Upper lobe of left lung (tissue), 4 donors: Measurements from ENCODE around the gene P2RY6.

Source experiments
- CTCF ChIP-seq, 6 experiments: fragments of 450-650 bp in 4 of 6; fragments of 200-600 bp in 2 of 6; sonication (generic) in 2 of 6; IDR thresholded peaks; one replicate each; pipeline ENCODE4 v1.5.1; 2016 to 2019; ENCODE audit warnings: antibody characterized with exemption in 6 of 6
- EP300 ChIP-seq, 4 donors: sonication (generic); formaldehyde crosslinking; IDR thresholded peaks; one replicate each; pipeline ENCODE4 v1.5.1; 2017; ENCODE audit warnings: antibody characterized with exemption in 4 of 4, control low read depth in 2 of 4
- POLR2A ChIP-seq, 4 donors: fragments of 450-650 bp; IDR thresholded peaks; one replicate each; pipeline ENCODE4 v1.5.1; 2016 to 2017; ENCODE audit warnings: antibody characterized with exemption in 4 of 4, mild to moderate bottlenecking in 2 of 4
- POLR2AphosphoS5 ChIP-seq, 2 donors: sonication (generic); formaldehyde crosslinking; IDR thresholded peaks; one replicate each; pipeline ENCODE4 v1.5.1; 2017; ENCODE audit warnings: antibody characterized with exemption in 2 of 2

DNA sequence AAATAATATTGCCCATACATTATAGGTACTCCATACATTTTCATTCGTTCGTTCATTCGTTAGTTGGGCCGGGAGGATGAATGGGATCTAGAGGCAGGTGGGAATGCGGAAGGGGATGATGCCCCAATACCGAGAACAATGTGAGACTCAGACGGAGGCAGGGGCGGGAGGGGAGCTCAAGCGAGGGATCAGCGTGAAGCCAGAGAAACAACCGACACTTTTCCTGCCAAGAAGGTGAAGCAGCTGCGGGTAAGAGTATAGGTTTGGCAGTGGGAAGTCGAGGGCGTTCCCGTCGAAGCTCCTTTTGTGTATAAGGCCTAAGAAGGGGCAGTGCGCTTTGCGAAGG is 34.8 kb downstream of the P2RY6 start:
- TF ChIP-seq CTCF (IDR thresholded peaks at IDR 0.05) (no peak), POLR2A (IDR thresholded peaks at IDR 0.05) (no peak), POLR2AphosphoS5 (IDR thresholded peaks at IDR 0.05) (no peak), EP300 (IDR thresholded peaks at IDR 0.05) (no peak)
